Stimulated activated naive CD4-positive, alpha-beta T cell treated with Interleukin-2 at 50 U/mL for 16 hours (primary cell): Measurements from ENCODE around the gene CAVIN3.
A peak's percentile ranks its signal among the peaks of the same experiment; 100 is the strongest.

Source experiments
- DNase-seq: peaks from one replicate; lab custom pipeline; 2025; lab: John Stamatoyannopoulos, UW

CAVIN3 gene

GRCh38 chr11:6320411-6321155 is at the start of gene CAVIN3:
Gene CAVIN3 (minus strand): TSS chr11:6320501. CDS start chr11:6320476, 25 bp downstream.
- peak; percentile 79 for DNase-seq

- DNase-seq, result no peak
These were observed 45.4 kb upstream of the CAVIN3 start for GRCh38 chr11:6365659-6366058.

GRCh38 chr11:6362873-6363678 is 42.8 kb upstream of the CAVIN3 start:
- DNase-seq, result peak; percentile 58

- no peak for DNase-seq
These were observed 42.0 kb upstream of the CAVIN3 start for GRCh38 chr11:6362185-6362872.

- no peak for DNase-seq
These were observed 39.9 kb upstream of the CAVIN3 start for GRCh38 chr11:6360183-6360582.

GRCh38 chr11:6357222-6357621 is 36.9 kb upstream of the CAVIN3 start:
- DNase-seq, result peak; percentile 40

GRCh38 chr11:6356503-6357055 is 36.3 kb upstream of the CAVIN3 start:
- no peak for DNase-seq

- DNase-seq, result no peak
These were observed 34.6 kb upstream of the CAVIN3 start for GRCh38 chr11:6354651-6355485.

- DNase-seq, result peak; percentile 13
These were observed 33.2 kb upstream of the CAVIN3 start for GRCh38 chr11:6353367-6353987.

- DNase-seq, result peak; percentile 22
These were observed 31.6 kb upstream of the CAVIN3 start for GRCh38 chr11:6351782-6352382.

GRCh38 chr11:6350486-6350885 is 30.2 kb upstream of the CAVIN3 start:
- no peak for DNase-seq

GRCh38 chr11:6350043-6350442 is 29.7 kb upstream of the CAVIN3 start:
- no peak for DNase-seq

GRCh38 chr11:6345366-6345765 is 25.1 kb upstream of the CAVIN3 start:
- no peak for DNase-seq

- no peak for DNase-seq
These were observed 16.0 kb upstream of the CAVIN3 start for GRCh38 chr11:6336293-6336692.

GRCh38 chr11:6334806-6335205 is 14.5 kb upstream of the CAVIN3 start:
- DNase-seq, result no peak

GRCh38 chr11:6333095-6333494 is 12.8 kb upstream of the CAVIN3 start:
- no peak for DNase-seq

GRCh38 chr11:6332066-6332465 is 11.8 kb upstream of the CAVIN3 start:
- DNase-seq, result no peak

GRCh38 chr11:6328321-6328720 is 8.0 kb upstream of the CAVIN3 start:
- no peak for DNase-seq

- no peak for DNase-seq
These were observed 7.5 kb upstream of the CAVIN3 start for GRCh38 chr11:6327806-6328205.

- DNase-seq, result no peak
These were observed 6.7 kb upstream of the CAVIN3 start for GRCh38 chr11:6326985-6327384.

GRCh38 chr11:6326303-6326702 is 6.0 kb upstream of the CAVIN3 start:
- no peak for DNase-seq
